Liver (tissue), 9 donors: ENCODE results near the gene SMIM14. TPM values are rescaled to one million over a fixed set of nuclear protein-coding genes. Genes with fewer than 3 reads are reported as not detected.

Experiments used
- DNase-seq: peaks from one replicate; pipeline ENCODE4 v3.0.0-alpha.2; 2017; ENCODE audit warnings: low spot score
- H3K27ac ChIP-seq, 2 donors: one replicate each; pipeline ENCODE4 v1.7.0; 2013; ENCODE audit warnings: inconsistent platforms in 2 of 2, low read length in 2 of 2, control low read depth in 1 of 2, low read depth in 1 of 2, mild to moderate bottlenecking in 1 of 2
- H3K27me3 ChIP-seq, 4 donors: one replicate each; pipeline versions ENCODE4 v1.6.1 to v1.7.0; 2013; ENCODE audit warnings: low read length in 3 of 4, inconsistent platforms in 1 of 4, mild to moderate bottlenecking in 1 of 4, moderate library complexity in 1 of 4; ENCODE audit not compliant: control insufficient read depth in 4 of 4, insufficient read depth in 4 of 4
- H3K36me3 ChIP-seq, 4 donors: one replicate each; pipeline versions ENCODE4 v1.6.1 to v1.7.0; 2013; ENCODE audit warnings: low read length in 3 of 4, mild to moderate bottlenecking in 3 of 4, low read depth in 1 of 4, moderate library complexity in 1 of 4; ENCODE audit not compliant: control insufficient read depth in 4 of 4, insufficient read depth in 3 of 4
- H3K4me1 ChIP-seq, 4 donors: one replicate each; pipeline versions ENCODE4 v1.6.1 to v1.7.0; 2013; ENCODE audit warnings: low read length in 3 of 4, mild to moderate bottlenecking in 3 of 4, moderate library complexity in 1 of 4; ENCODE audit not compliant: control insufficient read depth in 4 of 4, insufficient read depth in 4 of 4
- H3K4me3 ChIP-seq, 3 donors: one replicate each; pipeline versions ENCODE4 v1.6.1 to v1.7.0; 2013; ENCODE audit warnings: low read length in 3 of 3, control low read depth in 1 of 3, low read depth in 1 of 3, mild to moderate bottlenecking in 1 of 3
- H3K9ac ChIP-seq, 2 donors: one replicate each; pipeline ENCODE4 v1.7.0; 2013; ENCODE audit warnings: low read length in 2 of 2, mild to moderate bottlenecking in 2 of 2, moderate library complexity in 2 of 2, control low read depth in 1 of 2, low read depth in 1 of 2
- H3K9me3 ChIP-seq, 4 donors: one replicate each; pipeline versions ENCODE4 v1.6.1 to v1.7.0; 2013; ENCODE audit warnings: low read length in 3 of 4; ENCODE audit not compliant: control insufficient read depth in 4 of 4
- ATF3 ChIP-seq: IDR thresholded peaks from 2 replicates; pipeline ENCODE4 v1.6.1; 2016; ENCODE audit warnings: antibody characterized with exemption
- CTCF ChIP-seq: fragments of 150-350 bp; IDR thresholded peaks from 2 replicates; pipeline ENCODE4 v1.5.1; 2017; ENCODE audit warnings: improper control_type of control experiment, low read depth, low read length; ENCODE audit not compliant: missing input control
- FOXA1 ChIP-seq: IDR thresholded peaks from 2 replicates; pipeline ENCODE4 v1.6.1; 2016; ENCODE audit warnings: antibody characterized with exemption
- FOXA2 ChIP-seq: IDR thresholded peaks from 2 replicates; pipeline ENCODE4 v1.6.1; 2016; ENCODE audit warnings: antibody characterized with exemption
- GABPA ChIP-seq, 2 donors: IDR thresholded peaks in 1 of 2; conservative IDR thresholded peaks in 1 of 2; 2 replicates each; pipeline ENCODE4 v1.6.1; 2016; ENCODE audit warnings: antibody characterized with exemption in 2 of 2, mild to moderate bottlenecking in 1 of 2, moderate library complexity in 1 of 2
- HNF4A ChIP-seq, 2 donors: conservative IDR thresholded peaks; 2 replicates each; pipeline ENCODE4 v1.6.1; 2016; ENCODE audit warnings: antibody characterized with exemption in 2 of 2, mild to moderate bottlenecking in 2 of 2
- HNF4G ChIP-seq: IDR thresholded peaks from 2 replicates; pipeline ENCODE4 v1.6.1; 2016; ENCODE audit warnings: antibody characterized with exemption
- MAX ChIP-seq: IDR thresholded peaks from 2 replicates; pipeline ENCODE4 v1.6.1; 2016; ENCODE audit warnings: antibody characterized with exemption
- NR2F2 ChIP-seq: IDR thresholded peaks from 2 replicates; pipeline ENCODE4 v1.6.1; 2016; ENCODE audit warnings: antibody characterized with exemption
- RAD21 ChIP-seq, 2 donors: IDR thresholded peaks; 2 replicates each; pipeline ENCODE4 v1.6.1; 2016; ENCODE audit warnings: antibody characterized with exemption in 2 of 2, mild to moderate bottlenecking in 2 of 2
- RXRA ChIP-seq, 2 donors: IDR thresholded peaks; 2 replicates each; pipeline ENCODE4 v1.6.1; 2017 to 2018; ENCODE audit warnings: antibody characterized with exemption in 2 of 2, mild to moderate bottlenecking in 1 of 2
- SP1 ChIP-seq: IDR thresholded peaks from 2 replicates; pipeline ENCODE4 v1.6.1; 2018; ENCODE audit warnings: antibody characterized with exemption, mild to moderate bottlenecking
- TAF1 ChIP-seq: conservative IDR thresholded peaks from 2 replicates; pipeline ENCODE4 v1.6.1; 2016; ENCODE audit warnings: antibody characterized with exemption, mild to moderate bottlenecking
- YY1 ChIP-seq: IDR thresholded peaks from 2 replicates; pipeline ENCODE4 v1.6.1; 2016; ENCODE audit warnings: antibody characterized with exemption, mild to moderate bottlenecking
- ZBTB33 ChIP-seq: IDR thresholded peaks from 2 replicates; pipeline ENCODE4 v1.6.1; 2016; ENCODE audit warnings: antibody characterized with exemption
- WGBS: extraction: QIAGEN DNeasy Blood & Tissue Kit; methylation state at CpG from one replicate; pipeline ENCODE4 v1.1.7; 2013; 5-methylcytosine and 5-hydroxymethylcytosine counted together
- polyA plus RNA-seq, 2 donors: library from polyadenylated mRNA; stranded (reverse) in 1 of 2; unstranded in 1 of 2; fragments of 200-250 nt in 1 of 2; fragments of >200 nt in 1 of 2; fragmentation: Nextera tagmentation in 1 of 2; extraction: Ambion mirVana in 1 of 2; gene quantifications; one replicate each; pipeline versions ENCODE4 v1.2.1 to v1.2.3, GENCODE V29; 2013 to 2015
- total RNA-seq, 2 donors: library from RNA; depleted of rRNA; stranded (reverse); fragments of >200 nt; gene quantifications; one replicate each; pipeline ENCODE4 v1.2.3, GENCODE V29; 2014
- donor health status: healthy.
- donor health status: healthy.
- donor health status: healthy.
- donor health status: healthy.
- donor health status: healthy.

SMIM14 gene
- total and polyA plus RNA-seq, 4 donors, result 21.1 to 311 (median 91.6) TPM

- H3K27me3 ChIP-seq, result no peaks in the 10 kb centered on the region
- peaks cover 0 to 51% (median 17%) of the 10 kb centered on the region in 4 donors for H3K4me1 ChIP-seq
- peak overlapping the region; percentile 95 to 96 for H3K27ac ChIP-seq
- WGBS, result under 1% methylated on average over 33 of the region's 33 CpGs
- peaks cover 0 to 2% (median 1%) of the 10 kb centered on the region in 4 donors for H3K36me3 ChIP-seq
- peak overlapping the region; percentile 97 to 98 for H3K9ac ChIP-seq
- TF ChIP-seq RXRA (IDR thresholded peaks at IDR 0.05) (no peak), SP1 (no peak), TAF1 (no peak), CTCF (no peak), YY1 (no peak), HNF4A (conservative IDR thresholded peaks at IDR 0.05) (no peak)
- H3K4me3 ChIP-seq, result peak overlapping the region; percentile 87 to 95 (median 95)
- no peak for DNase-seq
- no peaks in the 10 kb centered on the region for H3K9me3 ChIP-seq
These were observed 111.8 kb downstream of the SMIM14 start for GRCh38 chr4:39526765-39527295.

GRCh38 chr4:39525822-39526690, 112.6 kb downstream of the SMIM14 start:
- TF ChIP-seq FOXA2 (no peak), FOXA1 (no peak), GABPA (IDR thresholded peaks at IDR 0.05 in 1 of 2, conservative IDR thresholded peaks at IDR 0.05 in 1 of 2) (no peak), SP1 (no peak)
- Histone ChIP-seq H3K27me3 (no peaks in the 10 kb centered on the region), H3K4me1 (peaks cover 0 to 51% (median 18%) of the 10 kb centered on the region in 4 donors), H3K9ac (peak overlapping the region; percentile 97 to 98), H3K27ac (peak overlapping the region; percentile 95 to 96), H3K9me3 (no peaks in the 10 kb centered on the region), H3K4me3 (peak overlapping the region; percentile 87 to 95 (median 95)), H3K36me3 (peaks cover 0 to 2% (median 2%) of the 10 kb centered on the region in 4 donors)
- 10% methylated on average over 9 of the region's 9 CpGs for WGBS
- no peak for DNase-seq

GRCh38 chr4:39524161-39524957, 114.3 kb downstream of the SMIM14 start:
- no peak for DNase-seq
- Histone ChIP-seq H3K4me1 (peaks cover 1 to 37% (median 18%) of the 10 kb centered on the region in 4 donors), H3K9me3 (no peaks in the 10 kb centered on the region), H3K9ac (peak overlapping the region; percentile 38 to 49), H3K4me3 (peak overlapping the region; percentile 29 to 95 (median 53)), H3K27ac (peak overlapping the region; percentile 5 to 28), H3K36me3 (peaks cover 0 to 4% (median 3%) of the 10 kb centered on the region in 4 donors), H3K27me3 (no peaks in the 10 kb centered on the region)
- 67% methylated on average over 7 of the region's 7 CpGs for WGBS
- TF ChIP-seq RXRA (IDR thresholded peaks at IDR 0.05), result no peak
- TF ChIP-seq SP1, result no peak
- no peak for TF ChIP-seq TAF1
- no peak for TF ChIP-seq HNF4A (conservative IDR thresholded peaks at IDR 0.05)
- TF ChIP-seq FOXA1, result no peak
- no peak for TF ChIP-seq FOXA2
- TF ChIP-seq RAD21 (IDR thresholded peaks at IDR 0.05), result no peak
- no peak for TF ChIP-seq HNF4G
- no peak for TF ChIP-seq CTCF
- no peak for TF ChIP-seq MAX
- no peak for TF ChIP-seq ZBTB33
- no peak for TF ChIP-seq ATF3
- TF ChIP-seq NR2F2, result no peak
- TF ChIP-seq YY1, result no peak
